Eye (tissue), 1 donor: Measurements from ENCODE around the gene SYNE2.
"Not testable (repeated sequence)": the region's sequence is repeated elsewhere in the genome, so short reads cannot be mapped to it uniquely, and the experiment has no call there.

Experiments used
- DNase-seq: peaks from one replicate; pipeline ENCODE4 v3.0.0-alpha.2; 2015

The SYNE2 gene

GRCh38 chr14:64198486-64198885 lies 345.7 kb downstream of the SYNE2 start:
- DNase-seq = peak; percentile 8

- peak; percentile 21 for DNase-seq
Measured at GRCh38 chr14:64200170-64200569, 347.4 kb downstream of the SYNE2 start.

DNA sequence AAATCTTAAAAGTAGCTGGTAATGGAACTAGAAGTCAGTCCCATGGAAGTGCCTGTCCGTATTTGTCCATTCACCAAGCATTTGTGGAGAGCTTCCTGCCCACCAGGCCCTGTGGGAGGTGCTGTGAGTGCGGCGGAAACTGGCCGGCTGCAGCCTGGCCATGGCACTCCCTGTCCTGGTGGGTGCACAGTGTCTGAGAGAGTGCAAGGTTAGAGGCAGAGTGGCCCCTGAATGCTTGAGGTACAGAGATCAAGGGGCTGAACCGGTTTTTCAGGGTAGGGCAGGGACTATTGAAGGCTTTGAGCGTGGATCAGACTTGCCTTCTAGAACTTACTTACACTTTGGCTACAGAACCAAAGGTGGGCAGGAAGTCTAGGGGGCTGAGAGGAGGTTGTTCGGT lies 348.5 kb downstream of the SYNE2 start:
- no peak for DNase-seq

GRCh38 chr14:64201921-64202545 lies 349.2 kb downstream of the SYNE2 start:
- DNase-seq = peak; percentile 77

- peak; percentile 12 for DNase-seq
Measured at GRCh38 chr14:64202716-64203115, 349.9 kb downstream of the SYNE2 start.

GRCh38 chr14:64203366-64204006 lies 350.7 kb downstream of the SYNE2 start:
- DNase-seq = no peak

- DNase-seq = no peak
Measured at GRCh38 chr14:64208261-64208660, 355.5 kb downstream of the SYNE2 start.

- no peak for DNase-seq
Measured at GRCh38 chr14:64208981-64209380, 356.2 kb downstream of the SYNE2 start.

DNA sequence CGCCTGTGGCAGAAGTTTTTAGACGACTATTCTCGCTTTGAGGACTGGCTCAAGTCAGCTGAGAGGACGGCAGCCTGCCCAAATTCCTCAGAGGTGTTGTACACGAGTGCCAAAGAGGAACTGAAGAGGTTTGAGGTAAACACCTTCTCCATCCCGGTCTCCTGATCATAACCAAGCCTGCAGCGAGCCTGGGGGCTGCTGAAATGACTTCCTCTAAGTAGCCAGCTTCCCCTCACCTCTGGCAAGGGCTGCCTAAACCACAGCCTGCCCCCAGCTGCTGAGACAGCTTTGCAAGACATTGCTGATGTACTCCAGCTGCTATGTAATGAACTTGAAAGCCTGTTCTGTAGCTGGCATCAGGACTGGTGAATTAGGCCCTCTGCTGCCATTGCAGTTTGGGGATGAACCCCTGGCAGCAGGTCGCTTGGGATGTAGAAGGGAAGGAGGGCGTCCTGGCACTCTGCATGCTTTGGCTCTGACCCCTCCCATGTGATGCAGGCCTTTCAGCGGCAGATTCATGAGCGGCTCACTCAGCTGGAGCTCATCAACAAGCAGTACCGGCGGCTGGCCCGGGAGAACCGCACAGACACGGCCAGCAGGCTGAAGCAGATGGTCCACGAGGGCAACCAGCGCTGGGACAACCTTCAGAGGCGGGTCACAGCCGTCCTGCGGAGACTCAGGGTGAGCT lies 356.8 kb downstream of the SYNE2 start:
- DNase-seq = no peak

DNA sequence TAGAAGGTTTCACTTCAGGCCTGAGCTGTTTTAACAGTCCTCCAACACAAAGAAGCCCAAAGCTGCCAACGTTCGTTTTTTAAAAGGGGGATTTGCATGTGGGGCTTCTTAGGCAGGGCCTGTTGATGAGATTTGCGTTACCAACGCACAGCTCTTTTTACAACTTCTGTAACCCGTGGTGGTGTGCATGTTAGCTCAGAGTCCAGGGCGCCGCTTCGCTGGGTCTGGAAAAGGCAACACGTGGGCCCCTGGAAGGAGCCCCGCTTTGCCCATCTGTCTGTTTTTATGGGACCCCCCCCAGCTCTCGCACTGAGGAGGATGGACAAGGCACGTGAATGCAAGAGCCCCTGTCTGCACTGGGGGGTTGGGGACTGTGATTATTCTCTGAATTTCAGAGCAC lies 357.4 kb downstream of the SYNE2 start:
- no peak for DNase-seq

GRCh38 chr14:64210912-64211311 lies 358.1 kb downstream of the SYNE2 start:
- DNase-seq = not testable (repeated sequence)

DNA sequence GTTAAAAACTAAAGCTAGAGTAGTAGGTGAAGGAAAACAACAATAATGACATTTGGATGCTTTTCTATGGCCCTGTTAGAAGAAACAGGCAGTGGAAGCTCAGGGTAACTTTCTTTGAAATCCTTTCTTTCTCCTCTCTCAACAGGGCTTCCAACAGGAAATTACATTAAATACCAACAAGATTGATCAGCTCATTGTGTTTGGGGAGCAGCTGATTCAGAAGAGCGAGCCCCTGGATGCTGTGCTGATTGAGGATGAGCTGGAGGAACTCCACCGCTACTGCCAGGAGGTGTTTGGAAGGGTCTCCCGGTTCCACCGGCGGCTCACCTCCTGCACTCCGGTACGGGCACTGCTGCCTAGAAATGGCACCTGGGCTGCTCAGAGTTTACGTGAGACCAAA lies 359.9 kb downstream of the SYNE2 start:
- no peak for DNase-seq

DNA sequence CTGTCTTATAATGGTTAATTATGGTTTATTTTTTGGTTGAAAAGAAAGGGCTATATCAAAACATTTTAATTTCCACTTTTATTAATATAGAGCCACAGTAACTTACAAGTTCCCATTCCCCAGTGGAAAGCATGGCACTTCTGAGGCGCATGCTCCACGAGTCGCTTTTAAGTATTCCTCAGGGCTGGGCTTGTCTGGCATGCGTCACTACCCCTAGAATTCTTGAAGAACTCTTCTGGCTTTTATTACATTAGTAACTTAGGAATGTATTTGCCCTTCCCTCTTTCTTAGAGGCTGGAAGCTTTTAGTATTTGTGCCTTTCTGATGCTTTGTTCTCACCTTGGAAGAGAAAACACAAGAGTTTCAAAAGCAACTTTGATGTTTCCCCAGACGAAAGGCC lies 360.3 kb downstream of the SYNE2 start:
- DNase-seq = no peak

DNA sequence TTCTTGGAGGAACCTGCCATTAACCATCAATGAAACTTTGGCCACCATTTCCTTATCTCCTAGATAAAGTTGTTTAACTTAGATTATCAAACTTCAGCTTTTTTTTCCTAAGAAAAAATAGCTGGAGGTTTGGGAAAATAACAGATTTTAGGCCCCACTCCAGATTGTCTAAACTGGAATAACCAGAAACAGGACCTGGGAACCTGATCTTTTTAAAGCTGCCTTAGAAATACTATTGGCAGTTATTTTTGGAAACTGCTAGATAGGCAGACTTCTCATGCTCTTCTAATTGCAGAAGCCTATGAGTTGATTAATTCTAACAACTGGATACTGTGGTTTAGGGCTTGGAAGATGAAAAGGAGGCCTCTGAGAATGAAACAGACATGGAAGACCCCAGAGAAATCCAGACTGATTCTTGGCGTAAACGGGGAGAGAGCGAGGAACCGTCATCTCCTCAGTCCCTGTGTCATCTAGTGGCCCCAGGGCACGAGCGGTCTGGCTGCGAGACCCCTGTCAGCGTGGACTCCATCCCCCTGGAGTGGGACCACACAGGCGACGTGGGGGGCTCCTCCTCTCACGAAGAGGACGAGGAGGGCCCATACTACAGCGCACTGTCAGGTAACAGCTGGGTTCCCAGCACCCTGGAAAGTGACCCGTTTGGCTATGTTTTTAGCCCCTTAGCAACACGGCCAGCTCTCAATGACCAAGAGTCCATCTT lies 361.2 kb downstream of the SYNE2 start:
- no peak for DNase-seq

DNA sequence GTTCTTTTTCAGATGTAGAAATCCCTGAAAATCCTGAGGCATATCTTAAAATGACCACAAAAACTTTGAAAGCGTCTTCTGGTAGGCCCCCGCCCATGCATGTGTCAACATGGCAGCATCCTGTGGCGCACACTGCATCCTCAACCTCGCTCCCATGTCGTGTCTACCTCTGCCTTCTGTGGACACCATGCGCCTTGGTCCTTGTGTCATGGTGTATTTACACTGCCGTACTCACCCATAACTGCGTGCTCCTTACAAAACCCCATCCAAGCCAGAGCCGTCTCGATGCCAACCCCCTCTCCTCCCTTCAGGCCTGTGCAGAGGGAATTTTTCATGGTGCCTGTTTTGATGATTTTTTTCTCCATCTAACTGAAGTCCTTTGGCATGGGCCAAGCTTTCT lies 362.5 kb downstream of the SYNE2 start:
- DNase-seq = no peak

DNA sequence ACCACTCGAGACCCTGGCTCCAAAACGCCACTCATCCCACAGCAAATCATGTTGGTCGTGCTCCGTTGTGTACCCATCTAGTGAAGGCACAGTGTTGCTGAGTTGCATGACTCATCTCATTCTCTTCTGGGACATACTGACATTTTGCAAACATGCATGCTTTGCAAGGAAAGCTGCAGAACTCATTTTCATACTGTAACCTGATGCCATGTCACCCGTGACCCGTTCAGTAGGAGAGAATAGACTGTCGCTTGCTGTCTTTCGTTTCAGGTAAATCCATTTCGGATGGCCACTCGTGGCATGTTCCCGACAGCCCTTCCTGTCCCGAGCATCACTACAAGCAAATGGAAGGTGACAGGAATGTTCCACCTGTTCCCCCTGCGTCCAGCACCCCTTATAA lies 363.2 kb downstream of the SYNE2 start:
- no peak for DNase-seq

DNA sequence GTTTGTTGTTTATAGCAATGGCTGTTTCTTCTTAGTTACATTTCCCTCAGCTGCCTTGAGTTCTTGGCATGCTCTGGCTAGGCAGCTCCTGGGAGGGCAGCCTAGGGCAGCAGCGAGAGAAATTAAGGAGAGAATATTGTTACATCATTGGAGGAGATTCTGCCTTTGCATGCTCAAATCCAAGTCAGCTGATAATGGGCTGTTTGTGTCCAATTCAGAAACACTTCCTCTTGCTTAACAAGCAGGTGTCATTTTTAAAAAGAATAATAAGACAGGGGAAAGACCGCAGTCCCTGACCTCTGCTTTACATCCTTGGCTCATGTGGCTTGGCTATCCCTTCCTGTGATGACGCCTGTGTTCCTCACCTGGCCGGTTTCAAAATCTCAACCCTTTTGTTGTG lies 364.5 kb downstream of the SYNE2 start:
- no peak for DNase-seq

- no peak for DNase-seq
Measured at GRCh38 chr14:64217834-64218233, 365.0 kb downstream of the SYNE2 start.

DNA sequence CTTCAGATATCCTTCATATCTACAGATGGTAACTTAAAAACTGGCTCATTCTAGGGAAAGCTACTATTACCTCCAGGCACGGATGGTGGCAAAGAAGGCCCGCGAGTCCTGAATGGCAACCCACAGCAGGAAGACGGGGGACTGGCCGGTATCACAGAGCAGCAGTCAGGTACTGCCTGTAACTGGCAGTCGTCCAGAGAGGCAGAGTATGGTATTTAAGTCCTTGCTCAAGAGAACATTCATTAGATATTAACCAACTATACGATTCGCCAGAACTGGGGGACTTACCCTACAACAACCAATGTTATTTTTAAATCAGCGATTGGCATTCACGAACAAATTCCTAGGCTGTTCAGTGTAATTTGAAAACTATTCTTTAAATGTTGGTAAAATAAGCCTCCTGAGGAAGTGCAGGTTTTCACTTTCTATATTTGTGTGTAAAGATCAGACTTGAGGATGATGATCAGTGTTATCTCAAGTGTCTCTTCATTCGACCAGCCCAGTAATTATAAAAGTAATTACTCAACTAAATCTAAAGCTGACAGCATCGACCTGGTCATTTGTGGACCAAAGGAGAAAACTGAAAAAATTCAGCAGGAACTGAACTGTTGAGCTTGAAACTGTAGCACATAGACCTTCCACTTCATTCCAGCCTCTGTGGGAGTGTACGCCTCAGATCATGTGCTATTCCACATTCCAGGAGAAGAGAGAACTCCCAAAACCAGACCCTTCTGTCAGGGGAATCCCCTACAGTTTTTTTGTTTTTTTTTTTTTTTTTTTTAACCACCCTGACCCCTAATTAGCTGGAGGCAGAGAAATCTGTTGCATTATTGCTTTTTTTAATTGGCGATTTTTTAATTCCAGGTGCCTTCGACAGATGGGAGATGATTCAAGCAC lies 365.8 kb downstream of the SYNE2 start:
- no peak for DNase-seq

GRCh38 chr14:64220056-64220455 lies 367.3 kb downstream of the SYNE2 start:
- no peak for DNase-seq

- no peak for DNase-seq
Measured at GRCh38 chr14:64220466-64220865, 367.7 kb downstream of the SYNE2 start.

DNA sequence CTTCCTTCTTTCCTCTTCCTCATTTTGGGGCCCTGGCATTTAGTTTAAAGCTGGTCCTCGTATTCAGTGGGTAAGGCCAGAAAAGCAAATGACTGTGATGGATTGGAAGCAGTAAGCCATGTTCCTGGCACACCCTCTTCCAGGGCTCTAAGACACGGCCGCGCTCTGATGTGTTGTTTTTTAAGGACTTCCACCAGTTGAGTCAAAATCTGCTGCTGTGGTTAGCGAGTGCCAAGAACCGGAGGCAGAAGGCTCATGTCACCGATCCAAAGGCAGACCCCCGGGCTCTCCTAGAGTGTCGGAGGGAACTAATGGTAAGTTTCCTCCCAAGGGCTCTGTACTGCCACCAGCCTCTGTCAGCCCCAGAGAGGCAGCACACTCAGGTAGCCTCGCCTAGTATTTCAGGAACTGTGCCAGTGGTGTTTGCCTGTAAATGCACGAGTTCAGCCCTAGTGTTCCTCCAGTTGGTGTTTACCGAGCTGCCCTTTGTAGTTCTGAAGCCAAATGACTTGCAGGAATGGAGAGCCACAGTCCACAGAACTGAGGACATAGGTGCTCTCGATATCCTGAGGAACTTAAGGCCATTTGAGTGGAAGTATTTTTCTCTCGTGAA lies 368.7 kb downstream of the SYNE2 start:
- no peak for DNase-seq
